ENCODE data around the gene CDKAL1. TPM values are rescaled to one million over a fixed set of nuclear protein-coding genes. Genes with fewer than 3 reads are reported as not detected.

Gene CDKAL1
- total and polyA plus RNA-seq, 2 donors (not counting 3 experiments of a cell fraction or from before 2014, with no cell fraction given): 6.1 to 20.5 TPM

DNA sequence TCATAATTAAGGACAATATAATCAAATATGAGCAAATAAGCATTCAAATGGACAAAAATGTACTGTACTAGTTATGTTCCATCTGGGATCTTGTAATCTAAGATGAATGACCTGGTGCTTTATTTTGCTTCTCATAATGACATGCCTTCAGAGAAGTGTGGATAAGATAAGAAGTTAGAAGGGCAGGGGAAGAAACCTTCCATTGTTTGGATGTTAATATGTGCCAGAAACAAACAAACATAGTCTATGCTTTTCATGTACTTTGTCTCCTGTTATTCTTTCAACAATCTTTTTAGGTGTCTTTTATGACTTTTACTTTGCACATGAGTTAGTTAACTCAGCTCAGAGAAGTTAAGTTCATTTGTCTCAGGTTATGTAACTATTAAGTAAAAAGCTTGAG, 547.8 kb downstream of the CDKAL1 start:
- Histone ChIP-seq H3K27ac (ENCODE audit: insufficient read depth, low read depth, low read length) (no peak overlapping the region), H2AFZ (ENCODE audit: low read depth, low read length) (no peak overlapping the region), H3K9ac (replicated peaks; ENCODE audit: extremely low read depth, insufficient read depth, low read length) (no peak overlapping the region), H3K27me3 (ENCODE audit: control insufficient read depth in 2 of 2, insufficient read depth in 2 of 2, low read length in 2 of 2) (no peaks in the 10 kb centered on the region), H4K20me1 (replicated peaks; ENCODE audit: control insufficient read depth, extremely low read depth, insufficient read depth, low read length) (no peaks in the 10 kb centered on the region), H3K4me2 (ENCODE audit: insufficient read depth, low read length) (no peak overlapping the region), H3K4me1 (ENCODE audit: control insufficient read depth, extremely low read depth, insufficient read depth, low read length) (no peaks in the 10 kb centered on the region), H3K9me3 (replicated peaks; ENCODE audit: control insufficient read depth, insufficient read depth, low read length) (no peaks in the 10 kb centered on the region), H3K36me3 (ENCODE audit: control insufficient read depth in 2 of 2, extremely low read depth in 1 of 2, insufficient read depth in 2 of 2, low read length in 2 of 2) (no peaks in the 10 kb centered on the region), H3K9me1 (replicated peaks; ENCODE audit: control insufficient read depth, extremely low read depth, insufficient read depth, low read length) (no peaks in the 10 kb centered on the region), H3K79me2 (ENCODE audit: control insufficient read depth, insufficient read depth, low read length) (no peaks in the 10 kb centered on the region), H3K4me3 (replicated peaks in 1 of 3; ENCODE audit: insufficient read depth in 1 of 3, low read depth in 1 of 3, low read length in 3 of 3) (no peak overlapping the region)
- intact Hi-C loops (cut with micrococcal nuclease) (no loop called here), dilution Hi-C loops (cut with MboI; ENCODE audit: extremely low pct_ligation_motif_present, low sequenced_read_pairs) (no loop called here)
- no TSS peak for BruUV-seq (replicated peaks)
- FAIRE-seq (no peak), DNase-seq (ENCODE audit: low read depth, low spot score) (no peak)
- ChIA-PET POLR2A (no interaction called here), CTCF (interaction anchor here (1.2 kb wide), 1 partner anchor 12 kb away, joined by 3 read pairs; no protein-coding TSS in a partner anchor)
- TF ChIP-seq MYC (IDR thresholded peaks at IDR 0.05; ENCODE audit: low read depth, low read length) (no peak), GATA2 (IDR thresholded peaks at IDR 0.05; ENCODE audit: insufficient read depth, insufficient read length, low read depth, low read length) (no peak), EZH2 (IDR thresholded peaks at IDR 0.05; ENCODE audit: borderline replicate concordance, low read depth, low read length, severe bottlenecking) (no peak), POLR2A (IDR thresholded peaks at IDR 0.05; ENCODE audit: low read depth, low read length) (no peak), JUN (IDR thresholded peaks at IDR 0.05; ENCODE audit: borderline replicate concordance, insufficient read depth, insufficient read length, low read depth) (no peak)
- TF ChIP-seq, protein P1, sequence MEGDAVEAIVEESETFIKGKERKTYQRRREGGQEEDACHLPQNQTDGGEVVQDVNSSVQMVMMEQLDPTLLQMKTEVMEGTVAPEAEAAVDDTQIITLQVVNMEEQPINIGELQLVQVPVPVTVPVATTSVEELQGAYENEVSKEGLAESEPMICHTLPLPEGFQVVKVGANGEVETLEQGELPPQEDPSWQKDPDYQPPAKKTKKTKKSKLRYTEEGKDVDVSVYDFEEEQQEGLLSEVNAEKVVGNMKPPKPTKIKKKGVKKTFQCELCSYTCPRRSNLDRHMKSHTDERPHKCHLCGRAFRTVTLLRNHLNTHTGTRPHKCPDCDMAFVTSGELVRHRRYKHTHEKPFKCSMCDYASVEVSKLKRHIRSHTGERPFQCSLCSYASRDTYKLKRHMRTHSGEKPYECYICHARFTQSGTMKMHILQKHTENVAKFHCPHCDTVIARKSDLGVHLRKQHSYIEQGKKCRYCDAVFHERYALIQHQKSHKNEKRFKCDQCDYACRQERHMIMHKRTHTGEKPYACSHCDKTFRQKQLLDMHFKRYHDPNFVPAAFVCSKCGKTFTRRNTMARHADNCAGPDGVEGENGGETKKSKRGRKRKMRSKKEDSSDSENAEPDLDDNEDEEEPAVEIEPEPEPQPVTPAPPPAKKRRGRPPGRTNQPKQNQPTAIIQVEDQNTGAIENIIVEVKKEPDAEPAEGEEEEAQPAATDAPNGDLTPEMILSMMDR (IDR thresholded peaks at IDR 0.05; ENCODE audit: extremely low read depth in 1 of 2, insufficient read depth in 1 of 2, low read depth in 1 of 2, low read length in 2 of 2): no peak

DNA sequence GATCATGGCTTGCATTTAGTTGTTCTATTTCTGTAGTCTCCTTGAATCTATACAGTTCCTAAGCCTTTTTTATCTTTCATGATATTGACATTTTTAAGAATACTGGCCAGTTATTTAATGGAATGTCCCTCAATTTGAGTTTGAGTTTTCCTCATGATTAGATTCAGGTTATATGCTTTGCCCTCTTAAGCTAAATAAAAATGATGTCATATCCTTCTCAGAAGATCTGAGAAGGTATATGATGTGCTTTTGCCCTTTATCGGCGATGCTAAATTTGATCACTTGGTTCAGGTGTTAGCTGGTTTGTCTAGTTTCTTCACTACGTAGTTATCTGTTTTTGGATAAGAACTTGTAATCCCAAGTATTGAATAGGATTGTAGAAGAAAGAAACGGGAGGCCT, 549.5 kb downstream of the CDKAL1 start:
- Histone ChIP-seq H3K9ac (replicated peaks; ENCODE audit: extremely low read depth, insufficient read depth, low read length) (no peak overlapping the region), H3K4me1 (ENCODE audit: control insufficient read depth, extremely low read depth, insufficient read depth, low read length) (no peaks in the 10 kb centered on the region), H3K9me3 (replicated peaks; ENCODE audit: control insufficient read depth, insufficient read depth, low read length) (no peaks in the 10 kb centered on the region), H3K36me3 (ENCODE audit: control insufficient read depth in 2 of 2, extremely low read depth in 1 of 2, insufficient read depth in 2 of 2, low read length in 2 of 2) (no peaks in the 10 kb centered on the region), H3K79me2 (ENCODE audit: control insufficient read depth, insufficient read depth, low read length) (no peaks in the 10 kb centered on the region), H4K20me1 (replicated peaks; ENCODE audit: control insufficient read depth, extremely low read depth, insufficient read depth, low read length) (no peaks in the 10 kb centered on the region), H3K4me2 (ENCODE audit: insufficient read depth, low read length) (no peak overlapping the region), H3K4me3 (replicated peaks in 1 of 3; ENCODE audit: insufficient read depth in 1 of 3, low read depth in 1 of 3, low read length in 3 of 3) (no peak overlapping the region), H2AFZ (ENCODE audit: low read depth, low read length) (no peak overlapping the region), H3K27ac (ENCODE audit: insufficient read depth, low read depth, low read length) (no peak overlapping the region), H3K9me1 (replicated peaks; ENCODE audit: control insufficient read depth, extremely low read depth, insufficient read depth, low read length) (no peaks in the 10 kb centered on the region), H3K27me3 (ENCODE audit: control insufficient read depth in 2 of 2, insufficient read depth in 2 of 2, low read length in 2 of 2) (no peaks in the 10 kb centered on the region)
- dilution Hi-C loops (cut with MboI; ENCODE audit: extremely low pct_ligation_motif_present, low sequenced_read_pairs) (no loop called here), intact Hi-C loops (cut with micrococcal nuclease) (no loop called here)
- TF ChIP-seq JUN (IDR thresholded peaks at IDR 0.05; ENCODE audit: borderline replicate concordance, insufficient read depth, insufficient read length, low read depth): no peak
- DNase-seq (ENCODE audit: low read depth, low spot score) (no peak), FAIRE-seq (no peak)
- POLR2A ChIA-PET: no interaction called here
- no TSS peak for BruUV-seq (replicated peaks)
- CTCF ChIA-PET: no interaction called here
